ENCODE measurements around the gene PKP4.

PKP4 gene

DNA sequence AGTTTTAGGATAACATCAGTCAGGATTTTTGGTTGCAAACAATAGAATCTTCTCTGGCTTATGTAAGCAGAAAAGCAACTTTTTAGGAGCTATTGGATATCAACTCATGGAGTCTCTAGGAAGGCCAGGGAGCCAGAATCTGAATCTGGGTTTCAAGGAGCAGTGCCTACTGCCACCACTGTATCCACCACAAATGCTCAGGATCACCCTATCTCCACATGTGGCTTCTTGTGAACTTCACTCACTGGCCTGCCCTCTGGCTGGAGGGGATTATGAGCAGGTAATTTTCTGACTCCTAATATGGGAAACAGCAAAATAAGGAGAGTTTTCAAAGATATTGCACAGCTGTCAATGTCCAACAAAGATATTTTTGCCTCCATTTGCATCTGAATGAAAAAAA, 142.9 kb downstream of the PKP4 start:
- Mint-ChIP-seq H3K27ac (no peak overlapping the region), H3K4me1 (no peaks in the 10 kb centered on the region), H3K36me3 (peaks cover 3% of the 10 kb centered on the region), H3K9me3 (no peaks in the 10 kb centered on the region), H3K27me3 (no peaks in the 10 kb centered on the region), H3K4me3 (no peak overlapping the region)
- DNase-seq = no peak
- CTCF ChIA-PET = no interaction called here

DNA sequence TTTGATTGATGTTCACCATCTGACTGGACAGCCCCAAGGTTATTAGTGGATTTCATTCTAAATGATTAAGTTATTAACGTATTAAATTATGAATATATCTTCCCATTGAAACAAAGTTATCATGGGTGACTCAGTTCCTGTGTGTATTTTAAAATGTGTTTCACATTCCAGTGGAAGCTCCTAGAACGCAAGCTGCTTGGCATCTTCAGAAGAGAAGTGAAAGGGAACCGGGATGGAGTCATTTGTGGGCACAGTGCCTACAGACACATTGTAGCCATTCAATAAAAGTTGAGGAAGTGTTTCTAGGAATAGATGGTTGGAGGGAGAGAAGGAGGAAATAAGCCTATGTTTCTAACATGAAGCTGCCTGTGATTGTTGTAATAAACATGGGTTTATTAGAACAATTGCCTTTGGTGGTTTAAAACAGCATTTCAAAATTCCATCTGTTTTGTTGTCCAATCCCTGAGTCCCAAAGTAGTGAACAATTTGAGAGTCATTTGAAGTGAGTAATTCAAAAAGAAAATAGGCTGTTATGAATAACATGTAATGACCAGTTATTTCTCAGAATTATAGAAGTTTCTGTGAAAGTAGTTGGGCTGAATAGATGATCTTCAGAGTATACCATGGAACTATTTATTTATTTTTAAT, 143.5 kb downstream of the PKP4 start:
- Mint-ChIP-seq H3K27ac (no peak overlapping the region), H3K9me3 (no peaks in the 10 kb centered on the region)
- no peak for DNase-seq

DNA sequence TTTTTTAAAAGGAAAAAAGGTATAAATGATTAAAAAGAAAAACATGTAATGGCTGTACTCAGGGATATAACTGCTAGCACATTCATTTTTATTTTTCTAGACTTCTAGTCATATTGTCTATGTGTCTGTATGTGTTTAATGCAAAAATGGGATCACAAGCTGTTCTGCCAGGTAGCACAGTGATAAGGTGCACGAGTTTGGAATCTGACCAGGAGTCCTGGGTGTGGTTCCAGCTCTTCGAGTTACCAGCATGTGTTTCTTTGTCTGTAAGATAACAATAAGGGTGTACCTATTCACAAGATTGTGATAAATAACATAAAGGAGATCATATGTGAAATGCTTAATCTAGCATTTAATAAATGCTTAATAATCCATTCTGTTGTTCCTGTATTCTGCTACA, 145.3 kb downstream of the PKP4 start:
- Mint-ChIP-seq H3K27me3 (no peaks in the 10 kb centered on the region), H3K9me3 (no peaks in the 10 kb centered on the region), H3K4me3 (no peak overlapping the region), H3K36me3 (no peaks in the 10 kb centered on the region), H3K27ac (no peak overlapping the region), H3K4me1 (no peaks in the 10 kb centered on the region)
- no peak for DNase-seq
- CTCF ChIA-PET = no interaction called here

More for the DNA sequence above, 143.5 kb downstream of the PKP4 start:
- Mint-ChIP-seq H3K4me1 (no peaks in the 10 kb centered on the region), H3K27me3 (no peaks in the 10 kb centered on the region), H3K4me3 (no peak overlapping the region), H3K36me3 (no peaks in the 10 kb centered on the region)
- CTCF ChIA-PET = no interaction called here

DNA sequence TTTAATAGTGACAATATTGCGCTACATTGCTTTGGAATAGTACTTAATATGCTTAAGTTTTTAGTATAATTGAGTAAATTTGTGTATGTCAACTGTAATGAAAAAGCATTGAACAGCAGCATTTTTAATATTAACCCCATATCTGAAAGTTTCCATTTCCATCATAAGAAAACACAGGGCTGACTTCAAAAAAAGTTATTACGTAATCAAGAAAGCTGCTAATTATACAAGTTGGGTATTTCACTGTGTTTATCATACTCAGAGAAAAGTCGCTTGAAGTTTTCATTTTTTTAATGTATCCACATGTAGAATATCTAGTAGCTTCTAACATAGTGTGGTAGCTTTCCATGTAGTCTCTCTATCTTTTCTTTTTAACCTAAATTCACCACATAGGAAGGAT, 146.5 kb downstream of the PKP4 start:
- DNase-seq = no peak
- CTCF ChIA-PET = no interaction called here
- Mint-ChIP-seq H3K27ac (no peak overlapping the region), H3K27me3 (no peaks in the 10 kb centered on the region), H3K4me3 (no peak overlapping the region), H3K9me3 (no peaks in the 10 kb centered on the region), H3K4me1 (no peaks in the 10 kb centered on the region), H3K36me3 (no peaks in the 10 kb centered on the region)

GRCh38 chr2:158603986-158604385, 147.2 kb downstream of the PKP4 start:
- Mint-ChIP-seq H3K9me3 (no peaks in the 10 kb centered on the region), H3K27me3 (no peaks in the 10 kb centered on the region), H3K4me1 (no peaks in the 10 kb centered on the region), H3K27ac (no peak overlapping the region), H3K36me3 (no peaks in the 10 kb centered on the region), H3K4me3 (no peak overlapping the region)
- no peak for DNase-seq
- CTCF ChIA-PET = no interaction called here

DNA sequence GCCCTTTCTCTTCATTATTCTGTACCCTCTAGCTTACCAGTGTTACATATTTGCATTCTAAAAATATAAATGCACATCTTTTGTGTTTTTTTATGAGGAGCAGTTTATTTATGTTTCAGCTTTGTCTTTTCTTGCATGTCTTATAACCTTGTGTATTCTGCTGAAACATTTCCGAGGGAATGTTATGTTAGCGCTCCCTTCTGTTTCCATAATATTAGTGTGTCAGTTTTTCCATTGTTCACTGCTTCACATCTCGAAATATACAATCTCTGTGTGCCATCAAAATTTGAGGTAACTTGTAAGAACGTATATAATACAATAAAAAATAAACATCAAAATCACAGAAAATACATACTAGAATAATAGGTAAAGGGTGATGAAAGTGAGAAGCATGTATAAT, 153.3 kb downstream of the PKP4 start:
- H3K36me3 Mint-ChIP-seq = no peaks in the 10 kb centered on the region
- no peaks in the 10 kb centered on the region for H3K4me1 Mint-ChIP-seq
- CTCF ChIA-PET = no interaction called here
- DNase-seq = no peak
- no peak overlapping the region for H3K4me3 Mint-ChIP-seq
- no peaks in the 10 kb centered on the region for H3K9me3 Mint-ChIP-seq
- no peaks in the 10 kb centered on the region for H3K27me3 Mint-ChIP-seq
- H3K27ac Mint-ChIP-seq = no peak overlapping the region

DNA sequence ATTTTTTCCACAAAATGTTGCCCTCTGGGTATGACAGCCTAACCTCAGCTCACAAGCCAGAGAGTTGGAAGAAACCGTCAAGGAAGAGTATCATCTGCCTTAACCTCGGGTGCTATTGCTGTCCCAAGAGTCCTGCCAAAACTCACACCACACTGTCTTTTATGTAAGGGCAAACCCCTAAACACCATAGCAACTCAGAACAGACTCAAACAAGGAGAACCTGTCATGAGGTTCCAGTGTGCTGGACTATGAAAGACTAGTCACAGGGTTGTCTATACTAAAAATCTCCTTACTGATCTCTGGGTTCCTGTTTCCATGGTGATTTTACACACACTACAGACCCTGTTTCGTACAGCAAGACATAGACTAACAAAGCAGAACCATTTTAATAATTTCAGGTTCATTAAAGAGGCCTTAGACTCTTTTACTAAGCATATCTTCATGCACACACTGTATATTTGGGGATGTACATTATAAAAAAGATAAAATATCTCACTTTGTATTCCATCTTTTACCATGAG, 159.8 kb downstream of the PKP4 start:
- CTCF ChIA-PET = no interaction called here
- no peak overlapping the region for H3K4me3 Mint-ChIP-seq
- H3K27ac Mint-ChIP-seq = no peak overlapping the region
- no peaks in the 10 kb centered on the region for H3K4me1 Mint-ChIP-seq
- H3K27me3 Mint-ChIP-seq = no peaks in the 10 kb centered on the region
- peaks cover 3% of the 10 kb centered on the region for H3K36me3 Mint-ChIP-seq
- DNase-seq = no peak
- H3K9me3 Mint-ChIP-seq = no peaks in the 10 kb centered on the region

- CTCF ChIA-PET = interaction anchor here (1.0 kb wide), 1 partner anchor 353 kb away, joined by 3 read pairs; no protein-coding TSS in a partner anchor
- Mint-ChIP-seq H3K27ac (no peak overlapping the region), H3K4me1 (no peaks in the 10 kb centered on the region), H3K27me3 (no peaks in the 10 kb centered on the region), H3K9me3 (no peaks in the 10 kb centered on the region), H3K36me3 (peaks cover 8% of the 10 kb centered on the region), H3K4me3 (no peak overlapping the region)
- no peak for DNase-seq
Observed at GRCh38 chr2:158618891-158619490, 162.2 kb downstream of the PKP4 start.

GRCh38 chr2:158619496-158619895, 162.7 kb downstream of the PKP4 start:
- H3K4me1 Mint-ChIP-seq = no peaks in the 10 kb centered on the region
- H3K9me3 Mint-ChIP-seq = no peaks in the 10 kb centered on the region
- CTCF ChIA-PET = interaction anchor here (1.0 kb wide), 1 partner anchor 354 kb away, joined by 3 read pairs; no protein-coding TSS in a partner anchor
- peaks cover 10% of the 10 kb centered on the region for H3K36me3 Mint-ChIP-seq
- DNase-seq = no peak
- no peak overlapping the region for H3K27ac Mint-ChIP-seq
- H3K27me3 Mint-ChIP-seq = no peaks in the 10 kb centered on the region
- no peak overlapping the region for H3K4me3 Mint-ChIP-seq

DNA sequence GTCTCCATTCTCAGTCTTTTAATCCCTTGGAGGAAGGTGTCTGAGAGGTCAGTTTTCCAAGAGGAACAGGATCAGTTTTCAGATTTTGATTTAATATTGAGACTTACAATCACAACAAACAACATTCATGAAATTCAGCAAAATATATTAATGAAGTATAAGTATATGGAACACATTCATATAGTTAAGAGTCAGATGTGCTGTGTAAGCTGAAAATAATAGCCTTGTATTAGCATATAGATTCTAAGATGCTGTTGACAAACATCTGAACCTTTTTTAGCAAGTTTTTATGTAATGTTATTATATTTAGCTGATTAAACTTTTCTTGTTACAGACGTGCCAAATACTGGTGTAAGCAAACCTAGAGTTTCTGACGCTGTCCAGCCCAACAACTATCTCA, 163.9 kb downstream of the PKP4 start:
- Mint-ChIP-seq H3K27ac (no peak overlapping the region), H3K4me3 (no peak overlapping the region), H3K36me3 (peaks cover 18% of the 10 kb centered on the region)

DNA sequence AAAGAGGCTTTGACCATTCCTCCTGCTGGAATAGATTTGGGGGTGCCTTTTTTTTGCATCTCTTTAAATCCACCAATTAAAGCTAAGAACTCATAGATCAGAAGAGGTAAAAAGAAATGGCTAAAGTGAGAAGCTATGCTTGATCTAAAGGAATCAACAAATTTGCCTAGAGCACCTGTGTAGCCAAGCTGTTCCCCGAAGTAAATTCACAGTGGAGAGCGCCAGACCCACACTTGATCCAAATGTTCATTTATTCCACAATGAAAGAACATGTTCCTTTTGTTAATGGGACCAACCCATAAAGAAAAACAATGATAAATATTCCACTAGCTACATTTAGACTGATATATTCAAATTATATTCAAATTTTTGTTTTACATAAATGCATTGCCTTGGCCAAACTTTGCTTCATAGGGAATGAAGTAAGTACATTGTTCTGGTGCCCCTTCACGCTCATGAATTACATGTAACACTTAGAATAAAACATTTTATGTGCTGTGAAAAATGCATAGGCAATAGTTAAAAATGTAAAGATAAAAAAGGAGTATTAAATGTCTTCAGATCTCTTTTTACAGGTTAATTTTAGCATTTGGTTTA, 167.4 kb downstream of the PKP4 start:
- Mint-ChIP-seq H3K27me3 (no peaks in the 10 kb centered on the region), H3K36me3 (peaks cover 18% of the 10 kb centered on the region), H3K9me3 (no peaks in the 10 kb centered on the region), H3K27ac (no peak overlapping the region), H3K4me1 (no peaks in the 10 kb centered on the region), H3K4me3 (no peak overlapping the region)
- no peak for DNase-seq
- CTCF ChIA-PET = no interaction called here

More for the DNA sequence above, 163.9 kb downstream of the PKP4 start:
- H3K9me3 Mint-ChIP-seq = no peaks in the 10 kb centered on the region
- CTCF ChIA-PET = no interaction called here
- no peaks in the 10 kb centered on the region for H3K27me3 Mint-ChIP-seq
- no peaks in the 10 kb centered on the region for H3K4me1 Mint-ChIP-seq
- DNase-seq = no peak

DNA sequence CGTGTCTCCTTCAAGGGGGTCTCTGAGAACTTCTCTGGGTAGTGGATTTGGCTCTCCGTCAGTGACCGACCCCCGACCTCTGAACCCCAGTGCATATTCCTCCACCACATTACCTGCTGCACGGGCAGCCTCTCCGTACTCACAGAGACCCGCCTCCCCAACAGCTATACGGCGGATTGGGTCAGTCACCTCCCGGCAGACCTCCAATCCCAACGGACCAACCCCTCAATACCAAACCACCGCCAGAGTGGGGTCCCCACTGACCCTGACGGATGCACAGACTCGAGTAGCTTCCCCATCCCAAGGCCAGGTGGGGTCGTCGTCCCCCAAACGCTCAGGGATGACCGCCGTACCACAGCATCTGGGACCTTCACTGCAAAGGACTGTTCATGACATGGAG, 168.2 kb downstream of the PKP4 start:
- CTCF ChIA-PET = no interaction called here
- Mint-ChIP-seq H3K4me1 (no peaks in the 10 kb centered on the region), H3K27me3 (no peaks in the 10 kb centered on the region), H3K4me3 (no peak overlapping the region), H3K36me3 (peaks cover 18% of the 10 kb centered on the region), H3K9me3 (no peaks in the 10 kb centered on the region), H3K27ac (no peak overlapping the region)
- DNase-seq = no peak

DNA sequence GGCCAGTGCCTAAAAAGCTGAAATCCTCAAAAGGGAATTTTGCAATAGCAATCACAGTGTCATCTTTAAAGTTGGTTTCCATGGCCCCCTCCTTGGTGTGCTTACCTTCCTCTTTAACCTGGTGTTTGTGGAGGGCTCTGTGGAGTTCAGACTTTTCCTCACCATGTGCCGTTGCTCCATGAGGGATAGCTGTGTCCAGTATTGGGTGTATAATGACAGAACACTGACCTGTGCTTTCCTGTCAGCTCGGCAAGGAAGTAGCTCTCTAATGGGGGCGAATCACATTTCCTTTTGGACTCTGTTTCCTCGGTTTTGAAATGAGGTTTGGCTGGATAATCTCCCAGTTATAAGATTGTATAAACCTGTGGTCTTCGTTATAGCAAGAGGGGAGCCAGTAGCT, 172.4 kb downstream of the PKP4 start:
- Mint-ChIP-seq H3K4me1 (no peaks in the 10 kb centered on the region), H3K27me3 (no peaks in the 10 kb centered on the region), H3K9me3 (no peaks in the 10 kb centered on the region), H3K4me3 (no peak overlapping the region), H3K27ac (no peak overlapping the region), H3K36me3 (peaks cover 20% of the 10 kb centered on the region)
- CTCF ChIA-PET = no interaction called here
- DNase-seq = no peak

DNA sequence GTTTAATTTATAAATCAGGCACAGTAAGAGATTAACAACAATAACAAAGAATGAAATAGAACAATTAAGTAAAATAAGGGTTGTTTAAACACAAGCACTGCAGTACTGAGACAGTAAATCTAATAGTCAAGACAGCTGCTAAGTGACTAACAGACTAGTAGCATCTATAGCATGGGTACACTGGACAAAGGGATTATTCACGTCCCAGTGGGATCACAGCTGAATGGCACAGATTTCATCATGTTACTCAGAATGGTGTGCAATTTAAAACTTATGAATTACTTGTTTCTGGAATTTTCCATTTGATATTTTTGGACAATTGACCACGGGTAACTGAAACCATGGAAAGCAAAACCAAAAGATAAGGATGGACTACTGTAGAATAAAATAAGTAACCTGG, 176.5 kb downstream of the PKP4 start:
- CTCF ChIA-PET = no interaction called here
- Mint-ChIP-seq H3K4me1 (peaks cover 10% of the 10 kb centered on the region), H3K9me3 (no peaks in the 10 kb centered on the region), H3K27me3 (no peaks in the 10 kb centered on the region), H3K27ac (no peak overlapping the region), H3K36me3 (peaks cover 25% of the 10 kb centered on the region), H3K4me3 (no peak overlapping the region)
- DNase-seq = no peak

DNA sequence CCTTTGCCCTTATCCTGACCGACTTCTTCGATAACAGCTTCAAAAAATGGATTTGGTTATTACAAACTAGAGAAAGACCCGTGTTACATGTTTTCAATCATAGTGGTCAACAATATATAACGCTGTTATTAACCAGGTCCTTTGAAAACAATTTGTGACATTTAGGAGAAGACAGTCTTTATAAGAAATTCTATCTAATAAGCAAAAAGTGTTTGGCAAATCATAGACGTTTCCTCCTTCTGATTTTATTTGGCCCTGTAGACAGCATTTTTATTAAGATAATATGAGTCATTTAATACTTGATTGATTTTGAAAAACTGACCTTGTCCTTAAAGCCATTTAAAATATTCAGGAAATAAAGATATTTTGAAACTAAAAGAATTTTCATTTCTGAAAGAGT, 177.9 kb downstream of the PKP4 start:
- no peak for DNase-seq
- peaks cover 10% of the 10 kb centered on the region for H3K4me1 Mint-ChIP-seq
- H3K9me3 Mint-ChIP-seq = no peaks in the 10 kb centered on the region
- no peak overlapping the region for H3K27ac Mint-ChIP-seq
- no peaks in the 10 kb centered on the region for H3K27me3 Mint-ChIP-seq
- H3K36me3 Mint-ChIP-seq = peaks cover 28% of the 10 kb centered on the region
- CTCF ChIA-PET = no interaction called here
- no peak overlapping the region for H3K4me3 Mint-ChIP-seq

All from activated naive CD4-positive, alpha-beta T cell treated with anti-CD3 and anti-CD28 coated beads, Interleukin-2, amount 10 ng/mL, durations not matched to agents 7 days and 5 days (primary cell).